Colonic mucosa (tissue), 4 donors: ENCODE data around the gene JHY. TPM values are rescaled to one million over a fixed set of nuclear protein-coding genes. Genes with fewer than 3 reads are reported as not detected.

Experiments used
- DNase-seq: peaks from one replicate; pipeline ENCODE4 v3.0.0-alpha.2; 2020
- H3K27ac ChIP-seq: fragments of 200-600 bp; one replicate; pipeline ENCODE4 v1.8.0; 2021
- H3K27me3 ChIP-seq: fragments of 200-600 bp; one replicate; pipeline ENCODE4 v1.8.0; 2021
- H3K36me3 ChIP-seq: fragments of 200-600 bp; one replicate; pipeline ENCODE4 v1.8.0; 2021
- H3K4me1 ChIP-seq: fragments of 200-600 bp; one replicate; pipeline ENCODE4 v1.8.0; 2021; ENCODE audit warnings: mild to moderate bottlenecking
- H3K4me3 ChIP-seq: fragments of 200-600 bp; one replicate; pipeline ENCODE4 v1.8.0; 2021
- H3K9ac ChIP-seq, 2 donors: one replicate each; pipeline ENCODE4 v1.7.0; 2013; ENCODE audit warnings: control low read depth in 2 of 2, low read depth in 2 of 2, low read length in 2 of 2
- H3K9me3 ChIP-seq: fragments of 200-600 bp; one replicate; pipeline ENCODE4 v1.8.0; 2021
- intact Hi-C: fragments of 100-400 bp; cut with DNase I; formaldehyde crosslinking; loops from one replicate; pipeline ENCODE4 v1.14.1; 2022
- total RNA-seq, 2 donors: library from RNA; stranded (reverse); fragmentation: NEBNext Ultra II Directional in 1 of 2; extraction: Animal tissue kit (Norgen Biotek cat#: 25700) in 1 of 2; gene quantifications; one replicate each; pipeline ENCODE4 v1.2.1, GENCODE V29; 2021
- TF ChIP-seq, protein P1 (sequence below): fragments of 200-600 bp; IDR thresholded peaks from one replicate; pipeline ENCODE4 v1.8.0; 2022; ENCODE audit warnings: antibody characterized with exemption, mild to moderate bottlenecking
- donor health status: healthy.
- donor health status: DM: no; HTN: no; CAD: no.
- donor health status: DM: no; HTN: no; CAD: no.

The JHY gene
- total RNA-seq, 2 donors from 2014 or later = 0.84 to 1.9 TPM

DNA sequence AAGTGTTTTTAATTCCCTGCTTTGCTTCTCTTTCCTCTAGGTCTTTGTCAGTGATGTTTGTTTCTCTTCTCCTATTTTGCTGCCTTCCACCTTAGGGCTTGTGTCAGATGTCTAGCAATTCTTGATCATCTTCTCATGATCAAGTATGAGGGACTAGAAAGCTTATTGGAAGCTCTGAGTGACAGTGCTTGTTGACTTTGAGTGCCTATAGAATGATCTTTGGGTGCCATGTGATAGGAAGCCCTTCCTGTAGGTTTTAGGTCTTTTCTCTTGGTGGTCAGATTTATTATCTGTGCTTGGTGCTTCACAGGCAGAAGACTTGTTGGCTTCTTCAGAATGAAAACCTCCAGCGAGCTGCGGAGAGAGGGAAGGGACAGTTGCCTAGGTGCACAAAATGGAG, 56.0 kb downstream of the JHY start:
- no peak overlapping the region for H3K9ac ChIP-seq
- intact Hi-C loops = no loop called here

DNA sequence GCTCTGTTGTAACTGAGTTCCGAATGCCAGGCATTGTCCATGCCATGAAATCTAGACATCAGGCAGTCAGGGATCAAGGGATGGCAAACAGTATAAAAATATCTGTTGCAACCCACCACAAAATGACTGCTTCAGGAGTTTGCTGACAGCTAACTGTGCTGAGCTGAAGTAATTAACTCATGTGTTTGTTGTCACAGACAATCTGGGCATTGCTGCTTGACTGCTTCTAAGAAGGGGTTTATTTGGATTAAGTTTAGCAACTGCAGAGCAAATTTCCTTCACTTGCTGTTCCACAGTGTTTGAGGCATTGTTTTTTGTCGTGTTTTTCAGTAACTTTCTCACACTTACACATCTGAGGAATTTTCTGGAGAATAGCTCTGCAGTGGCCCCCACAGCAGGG, 68.7 kb downstream of the JHY start:
- no peak overlapping the region for H3K27ac ChIP-seq
- H3K9ac ChIP-seq = no peak overlapping the region
- intact Hi-C loops = no loop called here
- no peak overlapping the region for H3K4me3 ChIP-seq
- DNase-seq = no peak
- H3K27me3 ChIP-seq = no peaks in the 10 kb centered on the region
- H3K9me3 ChIP-seq = no peaks in the 10 kb centered on the region
- TF ChIP-seq, protein P1, sequence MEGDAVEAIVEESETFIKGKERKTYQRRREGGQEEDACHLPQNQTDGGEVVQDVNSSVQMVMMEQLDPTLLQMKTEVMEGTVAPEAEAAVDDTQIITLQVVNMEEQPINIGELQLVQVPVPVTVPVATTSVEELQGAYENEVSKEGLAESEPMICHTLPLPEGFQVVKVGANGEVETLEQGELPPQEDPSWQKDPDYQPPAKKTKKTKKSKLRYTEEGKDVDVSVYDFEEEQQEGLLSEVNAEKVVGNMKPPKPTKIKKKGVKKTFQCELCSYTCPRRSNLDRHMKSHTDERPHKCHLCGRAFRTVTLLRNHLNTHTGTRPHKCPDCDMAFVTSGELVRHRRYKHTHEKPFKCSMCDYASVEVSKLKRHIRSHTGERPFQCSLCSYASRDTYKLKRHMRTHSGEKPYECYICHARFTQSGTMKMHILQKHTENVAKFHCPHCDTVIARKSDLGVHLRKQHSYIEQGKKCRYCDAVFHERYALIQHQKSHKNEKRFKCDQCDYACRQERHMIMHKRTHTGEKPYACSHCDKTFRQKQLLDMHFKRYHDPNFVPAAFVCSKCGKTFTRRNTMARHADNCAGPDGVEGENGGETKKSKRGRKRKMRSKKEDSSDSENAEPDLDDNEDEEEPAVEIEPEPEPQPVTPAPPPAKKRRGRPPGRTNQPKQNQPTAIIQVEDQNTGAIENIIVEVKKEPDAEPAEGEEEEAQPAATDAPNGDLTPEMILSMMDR = no peak
- H3K4me1 ChIP-seq = no peaks in the 10 kb centered on the region
- no peaks in the 10 kb centered on the region for H3K36me3 ChIP-seq

More for the DNA sequence above, 56.0 kb downstream of the JHY start:
- no peaks in the 10 kb centered on the region for H3K27me3 ChIP-seq
- H3K27ac ChIP-seq = no peak overlapping the region
- no peaks in the 10 kb centered on the region for H3K36me3 ChIP-seq
- H3K4me1 ChIP-seq = no peaks in the 10 kb centered on the region
- TF ChIP-seq, protein P1 = no peak
- no peaks in the 10 kb centered on the region for H3K9me3 ChIP-seq
- DNase-seq = no peak
- H3K4me3 ChIP-seq = no peak overlapping the region

DNA sequence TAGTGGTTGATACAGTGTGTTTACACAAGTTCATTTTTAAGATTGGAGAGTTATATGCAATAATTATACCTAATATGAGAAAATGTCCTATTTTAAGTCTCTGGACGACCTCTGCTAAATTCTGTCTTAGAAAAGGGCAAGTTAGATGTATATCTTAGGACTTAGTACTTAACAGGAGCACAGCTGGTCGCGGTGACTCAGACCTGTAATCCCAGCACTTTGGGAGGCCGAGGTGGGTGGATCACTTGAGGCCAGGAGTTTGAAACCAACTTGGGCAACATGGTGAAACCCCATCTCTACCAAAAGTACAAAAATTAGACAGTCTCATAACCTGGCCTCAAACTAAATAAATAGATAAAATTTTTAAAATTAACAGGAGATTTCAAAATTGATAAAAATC, 71.9 kb downstream of the JHY start:
- no peak for DNase-seq
- no peaks in the 10 kb centered on the region for H3K9me3 ChIP-seq
- no peak overlapping the region for H3K4me3 ChIP-seq
- intact Hi-C loops = no loop called here
- no peaks in the 10 kb centered on the region for H3K27me3 ChIP-seq
- TF ChIP-seq, protein P1 = no peak
- H3K27ac ChIP-seq = no peak overlapping the region
- no peaks in the 10 kb centered on the region for H3K4me1 ChIP-seq
- H3K36me3 ChIP-seq = no peaks in the 10 kb centered on the region
- H3K9ac ChIP-seq = no peak overlapping the region

DNA sequence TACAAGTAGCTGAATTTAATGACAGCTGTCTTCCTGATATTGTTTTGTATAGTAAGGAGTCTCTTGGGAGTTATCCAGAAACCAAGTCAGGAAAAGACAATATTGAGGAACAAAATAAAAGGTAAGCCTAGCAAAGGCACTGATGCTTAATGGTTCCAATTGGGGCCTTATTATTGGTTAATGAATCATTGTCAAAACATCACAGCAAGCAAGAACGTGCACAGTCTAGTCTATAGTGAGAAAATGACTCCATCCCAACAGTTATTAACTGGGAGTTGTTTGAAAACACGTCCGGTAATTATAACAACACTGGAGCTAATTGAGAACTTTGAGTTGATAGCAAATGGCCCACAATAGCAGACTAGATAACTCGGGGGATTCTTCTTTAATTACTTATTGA, 81.4 kb downstream of the JHY start:
- no peaks in the 10 kb centered on the region for H3K27me3 ChIP-seq
- no peak overlapping the region for H3K4me3 ChIP-seq
- no peaks in the 10 kb centered on the region for H3K4me1 ChIP-seq
- TF ChIP-seq, protein P1 = no peak
- intact Hi-C loops = no loop called here
- H3K27ac ChIP-seq = no peak overlapping the region
- H3K9me3 ChIP-seq = no peaks in the 10 kb centered on the region
- H3K9ac ChIP-seq = no peak overlapping the region
- no peak for DNase-seq
- no peaks in the 10 kb centered on the region for H3K36me3 ChIP-seq

DNA sequence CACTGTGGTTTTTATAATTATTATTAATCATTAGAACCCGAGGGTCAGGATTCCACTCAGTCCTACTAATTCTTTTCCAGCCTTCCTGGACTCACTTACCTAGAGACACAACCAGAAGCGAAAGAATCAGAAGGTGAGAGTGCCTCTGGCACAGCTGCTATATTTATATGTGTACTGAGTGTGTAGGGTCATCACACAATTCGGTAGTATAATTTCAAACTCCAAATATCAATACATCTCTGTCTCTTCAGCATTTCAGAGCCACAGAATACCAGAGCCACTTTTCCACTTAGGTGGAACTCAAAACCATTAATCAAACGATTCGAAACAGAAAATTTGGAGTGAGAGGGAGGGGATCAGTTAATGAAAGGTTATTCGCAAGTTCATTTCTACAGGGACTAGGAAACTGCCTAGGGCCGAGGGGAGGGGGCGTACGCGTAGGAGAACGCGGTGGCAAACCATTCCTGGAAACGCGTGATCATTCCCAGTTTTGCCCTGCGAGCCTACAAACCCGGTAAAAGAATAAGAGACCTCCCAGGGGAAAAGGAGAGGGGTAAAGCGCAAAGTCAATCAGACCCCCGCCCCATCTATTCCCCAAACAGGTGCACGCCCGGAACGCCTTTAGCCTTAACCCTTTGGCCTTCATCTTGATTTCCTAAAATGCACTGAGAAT, 93.6 kb downstream of the JHY start:
- Histone ChIP-seq H3K4me3 (no peak overlapping the region), H3K4me1 (no peaks in the 10 kb centered on the region), H3K9me3 (no peaks in the 10 kb centered on the region), H3K9ac (no peak overlapping the region), H3K27me3 (peaks cover 58% of the 10 kb centered on the region), H3K36me3 (no peaks in the 10 kb centered on the region), H3K27ac (no peak overlapping the region)
- TF ChIP-seq, protein P1 = no peak
- no peak for DNase-seq
- intact Hi-C loops = no loop called here
